DND-41 (cell line): ENCODE results near the gene EPHA10.

Experiments
- ATAC-seq: fragments of 200-7000 bp; cut with Tn5 transposase; 3 replicates; pipeline ENCODE4 v1.9.1; 2021; ENCODE audit warnings: low read depth; ENCODE audit not compliant: insufficient read depth
- DNase-seq: peaks from one replicate; pipeline ENCODE4 v3.0.0-alpha.2; 2020
- H2AFZ ChIP-seq: 2 replicates; pipeline ENCODE4 v1.6.0; 2012; ENCODE audit warnings: low read depth, low read length
- H3K27ac ChIP-seq: 2 replicates; pipeline ENCODE4 v1.5.1; 2012; ENCODE audit warnings: low read length, inconsistent platforms
- H3K27me3 ChIP-seq: fragments of 200-600 bp; sonication (generic); 2 replicates; pipeline ENCODE4 v1.6.0; 2012; ENCODE audit warnings: low read length, mild to moderate bottlenecking, inconsistent platforms; ENCODE audit not compliant: insufficient read depth, poor library complexity
- H3K36me3 ChIP-seq: 2 replicates; pipeline ENCODE4 v1.5.1; 2012; ENCODE audit warnings: low read length, inconsistent platforms; ENCODE audit not compliant: insufficient read depth
- H3K4me1 ChIP-seq: 2 replicates; pipeline ENCODE4 v1.5.1; 2012; ENCODE audit warnings: mild to moderate bottlenecking, low read length; ENCODE audit not compliant: insufficient read depth
- H3K4me2 ChIP-seq: 2 replicates; pipeline ENCODE4 v1.6.0; 2012; ENCODE audit warnings: mild to moderate bottlenecking, moderate library complexity, low read length, inconsistent platforms; ENCODE audit not compliant: insufficient read depth
- H3K4me3 ChIP-seq, 2 experiments: fragments of 200-600 bp in 1 of 2; shearing (Covaris generic) in 1 of 2; 2 replicates each; pipeline ENCODE4 v1.5.1; 2012 to 2016; ENCODE audit warnings: inconsistent platforms in 2 of 2, low read length in 2 of 2, mild to moderate bottlenecking in 2 of 2, low read depth in 1 of 2, moderate library complexity in 1 of 2
- H3K79me2 ChIP-seq: 2 replicates; pipeline ENCODE4 v1.6.0; 2012; ENCODE audit warnings: low read length, inconsistent platforms; ENCODE audit not compliant: insufficient read depth
- H3K9ac ChIP-seq: 2 replicates; pipeline ENCODE4 v1.6.0; 2012; ENCODE audit warnings: low read depth, mild to moderate bottlenecking, inconsistent platforms, low read length, moderate library complexity
- H3K9me3 ChIP-seq: 2 replicates; pipeline ENCODE4 v1.5.1; 2012; ENCODE audit warnings: low read length, moderate library complexity, mild to moderate bottlenecking, inconsistent platforms; ENCODE audit not compliant: insufficient read depth, severe bottlenecking
- H4K20me1 ChIP-seq: 2 replicates; pipeline ENCODE4 v1.6.0; 2012; ENCODE audit warnings: low read length; ENCODE audit not compliant: insufficient read depth
- CTCF ChIP-seq: IDR thresholded peaks from 2 replicates; pipeline ENCODE4 v1.5.1; 2012; ENCODE audit warnings: borderline replicate concordance, low read length, moderate library complexity, mild to moderate bottlenecking; ENCODE audit not compliant: poor library complexity, severe bottlenecking; ENCODE audit errors: extremely low read depth
- EZH2 ChIP-seq: IDR thresholded peaks from 3 replicates; pipeline ENCODE4 v1.6.1; 2012; ENCODE audit warnings: borderline replicate concordance, low read depth, mild to moderate bottlenecking, moderate library complexity, low read length, inconsistent platforms; ENCODE audit not compliant: severe bottlenecking

The EPHA10 gene

GRCh38 chr1:37764888-37765441 lies at the start of gene EPHA10:
TSS of gene EPHA10 (minus strand) at chr1:37765120. CDS start at chr1:37765066, 54 bp downstream.
- peaks cover 8% of the 10 kb centered on the region for H3K27me3 ChIP-seq
- no peaks in the 10 kb centered on the region for H3K36me3 ChIP-seq
- no peak within 1 kb of the TSS for H2AFZ ChIP-seq
- H3K27ac ChIP-seq = no peak within 1 kb of the TSS
- no peaks in the 10 kb centered on the region for H3K79me2 ChIP-seq
- H3K9ac ChIP-seq = no peak within 1 kb of the TSS
- H3K4me1 ChIP-seq = no peaks in the 10 kb centered on the region
- TF ChIP-seq CTCF (no peak), EZH2 (no peak)
- H4K20me1 ChIP-seq = peaks cover 7% of the 10 kb centered on the region
- DNase-seq = no peak
- H3K4me3 ChIP-seq = no peak within 1 kb of the TSS
- H3K4me2 ChIP-seq = no peak within 1 kb of the TSS
- no peak for ATAC-seq
- H3K9me3 ChIP-seq = no peaks in the 10 kb centered on the region

GRCh38 chr1:37814252-37814651 lies 49.3 kb upstream of the EPHA10 start:
- Histone ChIP-seq H2AFZ (no peak overlapping the region), H3K9me3 (no peaks in the 10 kb centered on the region), H3K36me3 (peaks cover 48% of the 10 kb centered on the region), H3K4me2 (no peak overlapping the region), H4K20me1 (no peaks in the 10 kb centered on the region; the same call in 1 of the 2 replicates), H3K27ac (no peak overlapping the region), H3K4me3 (no peak overlapping the region), H3K9ac (no peak overlapping the region), H3K4me1 (peaks cover 5% of the 10 kb centered on the region), H3K79me2 (no peaks in the 10 kb centered on the region; the same call in 1 of the 2 replicates), H3K27me3 (no peaks in the 10 kb centered on the region)
- TF ChIP-seq EZH2 (no peak), CTCF (no peak)
- no peak for DNase-seq
- no peak for ATAC-seq

GRCh38 chr1:37813529-37814145 lies 48.7 kb upstream of the EPHA10 start:
- Histone ChIP-seq H3K27ac (no peak overlapping the region), H3K4me2 (no peak overlapping the region), H3K9ac (no peak overlapping the region), H3K27me3 (no peaks in the 10 kb centered on the region), H3K9me3 (no peaks in the 10 kb centered on the region), H3K79me2 (no peaks in the 10 kb centered on the region; the same call in 1 of the 2 replicates), H4K20me1 (no peaks in the 10 kb centered on the region; the same call in 1 of the 2 replicates), H2AFZ (no peak overlapping the region), H3K4me1 (peaks cover 11% of the 10 kb centered on the region), H3K36me3 (peaks cover 43% of the 10 kb centered on the region), H3K4me3 (no peak overlapping the region)
- DNase-seq (no peak), ATAC-seq (no peak)
- TF ChIP-seq EZH2 (no peak), CTCF (no peak)
